HG03469 (cell line): ENCODE results near the gene BPIFB6.

Source experiments
- ATAC-seq: cut with Tn5 transposase; IDR thresholded peaks from one replicate; pipeline ENCODE4 v1.9.1; 2021; ENCODE audit warnings: mild to moderate bottlenecking, moderate library complexity, moderate number of reproducible peaks; ENCODE audit not compliant: unreplicated experiment

BPIFB6 gene

DNA sequence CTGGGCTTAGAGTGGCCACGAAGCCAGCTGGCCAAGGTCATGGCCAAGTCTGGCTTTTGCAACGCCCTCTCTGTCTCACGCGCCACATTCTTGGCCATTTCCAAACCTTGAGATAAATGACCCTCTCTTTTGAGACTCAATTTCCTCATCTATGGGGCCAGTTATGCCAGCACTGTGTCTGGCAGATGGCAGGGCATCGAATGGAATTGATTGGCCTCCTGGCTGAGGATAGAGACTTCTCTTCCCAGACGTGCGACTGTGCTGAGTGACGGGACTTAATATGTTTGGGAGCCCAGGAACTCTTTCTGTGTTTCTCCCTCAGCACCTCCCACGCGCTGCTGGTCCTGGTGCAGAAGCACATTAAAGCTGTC lies 16.3 kb upstream of the BPIFB6 start:
- no peak for ATAC-seq

DNA sequence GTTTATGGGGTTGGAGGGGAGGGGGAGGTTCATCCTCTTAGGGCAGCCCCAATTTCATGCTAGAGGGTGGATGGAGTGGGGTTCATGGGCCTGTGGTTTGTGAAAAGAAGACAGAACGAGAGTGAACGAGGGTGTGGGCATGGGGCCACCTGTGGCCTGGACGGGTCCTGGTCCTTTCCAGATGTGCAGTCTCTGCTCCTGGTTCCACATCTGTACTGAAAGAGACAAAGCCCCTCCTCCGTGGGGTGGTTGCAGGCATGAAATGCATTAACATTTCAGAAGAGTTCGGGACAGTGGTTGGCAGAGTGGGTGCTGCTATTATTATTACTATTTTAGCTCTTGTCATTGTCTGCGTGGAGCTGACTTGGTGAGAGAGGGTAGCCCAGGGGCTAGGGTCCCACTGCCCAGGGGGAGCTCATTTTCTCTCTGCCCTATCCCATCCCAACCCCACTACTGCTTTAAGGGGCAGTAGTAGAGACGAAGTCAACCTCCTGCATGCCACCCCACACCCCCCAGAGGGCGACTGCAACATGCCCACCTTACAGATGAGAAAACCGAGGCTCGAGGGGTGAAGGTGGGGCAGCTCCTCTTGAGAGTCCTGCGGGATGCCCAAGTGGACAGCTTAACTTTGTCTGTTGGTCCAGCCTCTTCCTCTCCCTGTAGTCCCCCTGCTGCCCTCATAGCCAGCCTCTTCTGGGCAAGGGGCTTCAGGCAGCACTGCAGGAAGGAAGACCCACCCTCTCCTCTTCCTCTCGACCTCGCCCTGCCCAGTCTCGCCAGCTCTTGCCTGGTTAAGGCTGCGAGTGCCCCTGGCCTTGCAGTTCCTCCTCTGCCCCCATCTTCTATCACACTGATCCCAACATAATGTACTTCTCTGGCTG lies 15.5 kb upstream of the BPIFB6 start:
- ATAC-seq: no peak

DNA sequence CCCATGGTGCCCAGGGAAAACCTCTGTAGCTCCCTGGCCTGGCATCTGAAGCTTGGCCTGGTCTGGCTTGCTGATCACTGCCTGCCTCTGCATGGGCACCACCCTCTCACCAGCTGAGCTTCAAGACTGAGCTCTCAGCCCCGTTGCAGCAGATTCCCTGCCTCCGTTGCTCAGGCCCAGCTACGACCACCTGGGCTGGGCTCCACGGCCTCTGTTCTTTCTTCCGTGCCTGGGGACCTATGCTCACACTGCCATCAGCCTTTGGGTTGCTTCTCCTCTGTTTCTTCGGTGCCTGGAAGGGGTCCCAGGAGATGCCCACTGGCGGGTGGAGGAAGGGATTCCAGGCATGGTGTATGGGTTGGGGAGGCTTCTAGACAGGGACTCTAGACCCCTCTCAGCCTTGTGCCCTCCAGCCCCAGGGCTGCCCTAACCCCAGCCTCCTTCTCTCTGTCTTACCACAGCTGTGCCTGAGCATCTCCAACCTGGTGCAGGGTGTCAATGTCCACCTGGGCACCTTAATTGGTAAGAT lies 14.8 kb upstream of the BPIFB6 start:
- ATAC-seq: no peak

DNA sequence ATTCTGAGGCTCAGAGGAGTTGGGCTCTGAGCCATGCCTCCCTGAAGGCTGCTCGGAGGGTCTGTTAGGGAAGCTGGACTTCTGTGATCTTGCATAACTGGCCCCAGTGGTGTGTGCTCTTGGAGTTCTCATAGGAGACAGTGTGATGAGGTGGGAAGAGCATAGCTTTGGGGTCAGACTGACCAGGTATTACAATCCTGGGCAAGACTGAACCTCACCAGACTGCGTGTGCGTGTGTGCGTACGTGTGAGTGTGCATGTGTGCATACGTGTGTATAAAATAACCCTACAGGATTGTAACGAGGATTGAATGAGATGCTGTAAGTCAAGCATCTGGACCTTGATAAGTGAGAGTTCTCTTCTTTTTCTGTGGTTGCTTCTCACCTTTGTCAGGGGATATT lies 13.9 kb upstream of the BPIFB6 start:
- ATAC-seq: no peak

DNA sequence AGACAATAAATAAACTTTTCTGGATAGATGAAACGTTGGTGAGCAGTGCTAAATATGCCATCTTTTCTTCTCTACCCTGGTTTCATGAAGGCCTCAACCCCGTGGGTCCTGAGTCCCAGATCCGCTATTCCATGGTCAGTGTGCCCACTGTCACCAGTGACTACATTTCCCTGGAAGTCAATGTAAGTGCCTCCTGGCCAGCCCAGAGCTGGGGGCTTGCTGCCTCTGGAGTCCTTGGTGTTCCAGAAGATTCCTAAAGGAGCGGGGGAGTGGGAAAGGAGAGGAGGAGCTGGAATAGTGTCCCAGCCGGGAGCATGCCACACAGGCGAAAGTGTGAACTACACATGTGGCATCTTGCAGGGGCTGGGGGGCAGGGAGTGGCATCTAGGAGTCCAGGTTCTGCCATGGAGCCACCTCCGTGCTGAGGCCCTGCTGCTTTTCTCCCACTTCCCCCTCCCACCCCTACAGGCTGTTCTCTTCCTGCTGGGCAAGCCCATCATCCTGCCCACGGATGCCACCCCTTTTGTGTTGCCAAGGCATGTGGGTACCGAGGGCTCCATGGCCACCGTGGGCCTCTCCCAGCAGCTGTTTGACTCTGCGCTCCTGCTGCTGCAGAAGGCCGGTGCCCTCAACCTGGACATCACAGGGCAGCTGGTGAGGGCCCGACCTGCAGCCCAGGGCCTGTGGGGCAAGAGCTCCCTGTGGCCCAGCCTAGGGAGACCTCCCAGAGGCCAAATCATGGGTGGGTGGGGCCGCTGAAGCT lies 13.1 kb upstream of the BPIFB6 start:
- ATAC-seq: no peak

DNA sequence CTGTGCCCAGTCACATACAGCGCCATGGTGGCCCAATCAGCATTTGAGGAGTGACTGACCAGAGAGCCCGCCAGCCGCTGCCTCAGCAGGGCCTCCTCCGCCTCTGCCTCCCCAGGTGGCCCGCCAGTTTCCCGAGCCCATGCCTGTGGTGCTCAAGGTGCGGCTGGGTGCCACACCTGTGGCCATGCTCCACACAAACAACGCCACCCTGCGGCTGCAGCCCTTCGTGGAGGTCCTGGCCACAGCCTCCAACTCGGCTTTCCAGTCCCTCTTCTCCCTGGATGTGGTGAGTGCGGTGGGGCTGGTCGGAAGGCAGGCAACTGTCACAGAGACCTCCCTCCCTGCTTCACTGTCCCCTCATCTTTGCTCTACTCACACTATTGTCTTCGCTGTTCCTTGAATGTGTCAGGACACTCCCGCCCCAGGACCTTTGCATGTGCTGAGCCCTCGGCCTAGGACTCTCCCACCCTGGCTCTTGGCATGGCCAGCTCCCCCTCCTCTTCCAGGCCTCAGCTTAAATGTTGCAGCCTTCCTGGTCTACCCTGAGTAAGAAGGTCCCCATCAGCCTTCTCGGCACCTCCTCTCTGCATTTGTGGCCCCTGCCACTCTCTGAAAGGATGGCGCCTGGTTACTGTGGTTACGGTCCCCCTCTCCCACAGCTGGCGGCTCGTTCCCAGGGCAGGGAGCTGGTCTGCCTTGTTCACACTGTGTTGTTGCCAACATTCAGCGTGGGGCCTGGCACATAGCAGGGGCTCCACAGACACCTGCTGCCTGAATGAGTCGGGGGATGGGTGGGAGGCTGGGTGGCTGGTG lies 11.8 kb upstream of the BPIFB6 start:
- no peak for ATAC-seq

DNA sequence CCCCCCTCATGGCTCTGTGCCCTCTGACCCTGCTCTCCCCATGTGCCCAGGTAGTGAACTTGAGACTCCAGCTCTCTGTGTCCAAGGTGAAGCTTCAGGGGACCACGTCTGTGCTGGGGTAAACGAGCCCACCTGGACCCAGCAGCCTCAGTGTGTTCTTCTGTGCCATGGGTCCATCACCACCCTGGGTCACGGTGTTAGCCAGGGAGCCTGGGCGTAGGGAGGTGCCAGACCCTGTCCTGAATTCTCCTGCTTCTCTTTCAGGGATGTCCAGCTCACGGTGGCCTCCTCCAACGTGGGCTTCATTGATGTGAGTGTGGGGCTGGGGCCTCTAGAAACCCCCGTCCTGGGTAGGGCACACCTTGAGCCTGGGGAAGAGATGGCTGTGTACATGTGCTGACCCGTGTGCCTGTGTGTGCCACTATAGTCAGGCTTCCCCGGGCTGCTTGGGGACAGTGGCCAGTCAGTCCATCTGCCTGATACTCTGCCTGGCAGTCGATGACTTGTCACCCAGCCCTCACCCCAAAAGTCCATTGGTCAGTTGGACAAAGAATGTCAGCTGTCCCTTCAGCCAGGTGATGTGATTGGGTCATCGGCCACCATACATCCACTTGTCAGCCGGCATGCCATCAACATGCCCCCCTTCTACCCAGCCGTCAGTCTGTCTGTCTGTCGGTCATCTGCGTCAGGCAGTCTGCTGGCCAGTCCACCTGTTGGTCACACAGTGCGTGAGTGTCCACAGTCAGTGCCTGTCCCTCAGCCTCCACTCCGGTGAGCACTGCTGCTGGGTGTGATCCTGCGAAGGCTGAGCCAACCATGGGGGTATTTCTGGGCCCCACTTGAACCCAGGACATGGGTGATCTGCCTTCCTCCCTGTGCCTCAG lies 10.9 kb upstream of the BPIFB6 start:
- ATAC-seq: no peak

DNA sequence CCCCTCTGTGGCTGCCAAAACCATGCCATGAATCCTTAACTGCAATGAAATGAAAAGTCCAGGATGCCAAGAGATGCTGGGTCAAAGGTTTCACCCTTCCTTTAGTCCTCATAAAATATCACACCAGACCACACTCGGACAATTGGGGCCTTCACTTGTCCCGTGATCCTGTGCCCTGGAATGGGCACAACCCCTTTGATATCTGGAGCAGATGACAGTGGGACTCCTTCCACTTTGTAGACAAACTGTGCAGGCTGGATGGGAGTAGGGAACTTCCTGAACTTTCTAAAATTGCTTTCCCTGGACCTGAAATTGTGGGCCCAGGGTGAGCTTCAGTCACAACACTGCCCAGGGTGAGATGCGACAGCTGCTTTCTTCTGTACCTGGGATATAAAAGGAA lies 9.6 kb upstream of the BPIFB6 start:
- no peak for ATAC-seq

DNA sequence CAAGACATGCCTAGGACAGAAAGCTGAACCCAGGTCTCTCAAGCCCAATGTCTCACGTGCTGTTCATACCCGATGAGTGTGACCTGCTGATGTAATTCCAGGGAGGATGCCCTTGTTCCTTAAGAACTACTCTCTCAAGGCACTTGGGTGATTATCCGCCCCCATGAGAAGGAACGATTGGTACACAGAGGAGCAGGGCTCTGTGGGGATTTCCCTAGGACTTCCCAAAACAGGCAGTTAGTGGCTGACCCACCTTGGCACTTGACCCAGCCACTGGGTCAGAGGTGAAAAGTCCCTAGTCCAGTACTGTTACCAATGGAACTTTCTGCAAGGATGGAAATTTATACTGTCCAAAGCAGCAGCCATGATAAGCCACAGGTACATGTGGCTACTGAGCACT lies 9.2 kb upstream of the BPIFB6 start:
- ATAC-seq: no peak

DNA sequence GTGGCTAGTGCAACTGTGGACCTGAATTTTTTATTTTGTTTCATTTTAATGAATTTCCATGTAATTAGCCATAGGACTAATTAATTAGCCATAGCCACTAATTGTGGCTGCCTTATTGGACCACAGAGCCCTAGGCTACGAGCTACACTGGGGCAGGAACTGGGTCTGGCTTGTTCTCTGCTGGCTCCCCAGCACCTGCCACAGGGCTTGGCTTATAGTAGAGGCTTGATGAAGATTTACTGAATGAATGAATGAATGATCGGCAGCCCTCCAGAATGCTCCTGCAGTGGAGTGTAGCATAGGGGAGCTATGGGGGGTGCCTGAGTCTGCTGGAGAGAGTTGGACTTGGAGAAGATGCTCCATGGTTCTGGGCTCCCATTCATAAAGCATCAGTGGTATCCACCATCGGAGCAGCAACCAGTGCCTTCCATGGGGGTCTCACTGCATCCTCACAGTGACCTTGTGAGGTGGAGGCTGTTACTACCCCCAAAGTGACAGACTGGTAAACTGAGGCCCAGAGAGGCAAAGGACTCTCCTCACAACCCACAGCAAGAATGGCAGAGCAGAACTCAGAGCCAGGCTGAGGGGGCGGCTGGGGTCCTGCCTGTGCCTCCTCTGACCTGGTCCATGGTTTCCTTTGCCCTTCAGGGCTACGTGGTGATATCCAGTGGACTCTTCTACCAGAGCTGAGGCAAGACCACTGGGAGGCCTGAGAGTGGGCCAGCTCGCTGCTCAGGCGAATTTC lies 8.6 kb upstream of the BPIFB6 start:
- ATAC-seq: no peak

DNA sequence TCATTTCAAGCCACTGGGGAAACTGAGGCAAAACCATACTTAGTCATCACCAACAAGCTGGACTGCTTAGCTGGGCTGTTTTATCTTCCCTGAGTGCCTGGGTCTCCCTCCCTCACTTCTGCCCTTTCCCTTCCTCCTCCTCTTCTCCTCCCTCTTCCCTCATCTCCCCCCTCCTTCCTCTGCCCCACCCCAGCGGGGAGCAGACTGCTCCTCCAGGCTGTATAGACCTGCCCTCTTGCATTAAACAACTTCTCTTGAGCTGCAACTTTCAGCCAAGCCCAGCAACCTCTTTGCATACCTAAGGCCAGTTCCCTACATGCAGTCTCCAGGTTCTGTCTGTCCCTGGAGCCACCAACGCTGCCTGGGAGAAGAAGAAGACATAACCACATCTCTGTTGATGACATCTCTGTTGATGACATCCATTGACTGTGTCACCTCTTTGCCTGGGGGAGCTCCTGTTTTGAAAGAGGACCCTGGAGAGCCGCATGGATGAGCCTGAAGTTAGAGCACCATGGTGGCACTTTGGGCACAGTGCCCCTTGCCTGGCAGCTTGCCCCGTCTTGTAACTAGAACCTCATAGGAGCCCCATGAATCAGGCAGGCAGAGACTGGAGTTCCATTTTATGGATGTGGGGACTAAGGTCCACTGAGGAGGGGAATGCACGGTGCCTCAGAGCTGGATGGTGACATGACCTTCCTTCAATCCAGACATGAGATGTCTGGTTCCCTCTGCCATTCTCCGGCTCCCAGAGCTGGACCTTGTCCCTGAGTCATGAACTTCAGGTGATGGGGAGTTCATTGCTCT lies 7.8 kb upstream of the BPIFB6 start:
- no peak for ATAC-seq

DNA sequence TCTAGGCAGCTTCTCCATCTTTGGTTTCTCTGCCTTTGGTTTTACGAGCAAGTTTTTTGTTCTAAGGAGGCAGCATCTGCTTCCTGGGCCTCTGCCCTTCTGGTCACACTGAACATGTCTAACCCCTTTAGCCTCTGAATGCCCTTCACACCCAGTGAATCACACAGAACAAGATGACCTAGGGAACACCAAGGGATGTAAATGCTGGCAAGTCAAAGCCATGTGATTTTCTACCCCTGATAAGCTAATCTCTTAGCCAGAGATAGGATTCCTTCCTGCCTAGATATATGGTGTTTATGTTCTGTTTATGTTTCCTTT lies 7.2 kb upstream of the BPIFB6 start:
- no peak for ATAC-seq

DNA sequence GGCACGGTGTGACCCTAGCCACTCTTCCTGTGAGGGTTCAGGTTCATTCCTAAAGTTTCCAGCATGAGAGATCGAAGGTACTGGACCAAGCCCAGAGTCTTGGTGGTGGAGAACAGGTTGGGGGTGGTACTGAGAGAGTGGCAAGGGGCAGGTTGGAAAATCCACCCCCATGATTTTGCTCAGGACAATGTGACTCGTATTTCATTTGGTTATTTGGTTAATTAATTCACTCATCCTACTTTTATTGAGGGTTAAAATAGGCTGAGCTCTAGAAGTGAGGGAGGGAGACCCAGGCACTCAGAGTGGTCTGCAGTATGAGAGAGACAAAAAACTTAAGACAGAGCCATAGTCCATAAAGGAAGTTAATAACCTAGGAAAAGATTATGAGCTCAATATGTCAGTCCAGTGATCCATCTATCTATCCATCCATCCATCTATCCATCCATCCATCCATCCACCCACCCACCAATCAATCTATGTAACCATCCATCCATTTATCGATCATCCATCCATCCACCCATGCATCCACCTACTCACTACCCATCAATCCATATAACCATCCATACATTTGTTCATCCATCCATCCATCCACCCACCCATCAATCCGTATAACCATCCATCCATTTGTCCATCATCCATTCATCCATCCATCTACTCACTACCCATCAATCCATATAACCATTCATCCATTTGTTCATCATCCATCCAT lies 6.7 kb upstream of the BPIFB6 start:
- no peak for ATAC-seq

DNA sequence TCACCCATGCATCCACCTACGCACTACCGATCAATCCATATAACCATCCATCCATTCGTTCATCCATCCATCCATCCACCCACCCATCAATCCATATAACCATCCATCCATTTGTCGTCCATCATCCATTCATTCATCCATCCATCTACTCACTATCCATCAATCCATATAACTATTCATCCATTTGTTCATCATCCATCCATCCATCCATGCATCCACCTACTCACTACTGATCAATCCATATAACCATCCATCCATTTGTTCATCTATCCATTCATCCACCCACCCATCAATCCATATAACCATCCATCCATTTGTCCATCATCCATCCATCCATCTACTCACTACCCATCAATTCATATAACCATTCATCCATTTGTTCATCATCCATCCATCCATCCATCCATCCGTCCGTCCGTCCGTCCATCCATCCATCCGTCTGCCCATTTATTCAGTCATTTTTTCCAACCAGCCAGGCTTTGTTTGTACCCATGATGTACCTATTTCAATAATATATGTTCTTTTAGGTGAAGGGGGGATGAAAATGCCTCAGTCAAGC lies 6.1 kb upstream of the BPIFB6 start:
- ATAC-seq: no peak

DNA sequence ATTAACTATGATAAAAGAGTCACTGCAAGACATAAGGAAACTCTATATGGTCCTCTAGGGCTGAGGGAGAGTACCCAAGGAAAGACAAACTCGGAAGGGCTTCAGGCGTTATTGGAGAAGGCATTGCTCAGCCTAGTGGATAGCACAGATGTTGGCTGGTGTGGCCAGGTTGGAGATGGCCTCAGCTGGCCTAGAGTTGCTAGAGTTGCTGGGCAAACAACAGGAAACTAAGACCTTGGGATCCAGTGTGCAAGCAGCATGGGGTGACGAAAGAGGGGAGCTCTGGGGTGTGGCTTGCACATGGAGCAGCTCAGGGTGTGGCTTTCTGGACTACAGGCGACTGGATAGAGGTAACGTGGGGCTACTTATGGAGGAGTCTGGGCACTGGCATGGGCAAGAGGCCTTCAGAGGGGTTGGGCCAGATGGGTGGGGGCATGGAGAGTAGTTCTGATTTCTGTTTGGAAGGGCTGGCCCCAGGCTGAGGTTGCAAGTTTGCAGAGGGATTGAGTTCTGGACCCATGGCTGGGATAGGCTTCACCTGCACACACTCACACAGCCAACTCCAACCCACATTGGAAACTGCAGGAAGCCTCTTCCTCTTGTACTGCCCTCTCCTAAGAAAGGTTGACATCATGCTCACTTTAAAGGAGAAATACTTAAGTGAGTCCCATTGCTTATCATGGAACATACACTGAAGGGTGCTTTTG lies 5.2 kb upstream of the BPIFB6 start:
- no peak for ATAC-seq

DNA sequence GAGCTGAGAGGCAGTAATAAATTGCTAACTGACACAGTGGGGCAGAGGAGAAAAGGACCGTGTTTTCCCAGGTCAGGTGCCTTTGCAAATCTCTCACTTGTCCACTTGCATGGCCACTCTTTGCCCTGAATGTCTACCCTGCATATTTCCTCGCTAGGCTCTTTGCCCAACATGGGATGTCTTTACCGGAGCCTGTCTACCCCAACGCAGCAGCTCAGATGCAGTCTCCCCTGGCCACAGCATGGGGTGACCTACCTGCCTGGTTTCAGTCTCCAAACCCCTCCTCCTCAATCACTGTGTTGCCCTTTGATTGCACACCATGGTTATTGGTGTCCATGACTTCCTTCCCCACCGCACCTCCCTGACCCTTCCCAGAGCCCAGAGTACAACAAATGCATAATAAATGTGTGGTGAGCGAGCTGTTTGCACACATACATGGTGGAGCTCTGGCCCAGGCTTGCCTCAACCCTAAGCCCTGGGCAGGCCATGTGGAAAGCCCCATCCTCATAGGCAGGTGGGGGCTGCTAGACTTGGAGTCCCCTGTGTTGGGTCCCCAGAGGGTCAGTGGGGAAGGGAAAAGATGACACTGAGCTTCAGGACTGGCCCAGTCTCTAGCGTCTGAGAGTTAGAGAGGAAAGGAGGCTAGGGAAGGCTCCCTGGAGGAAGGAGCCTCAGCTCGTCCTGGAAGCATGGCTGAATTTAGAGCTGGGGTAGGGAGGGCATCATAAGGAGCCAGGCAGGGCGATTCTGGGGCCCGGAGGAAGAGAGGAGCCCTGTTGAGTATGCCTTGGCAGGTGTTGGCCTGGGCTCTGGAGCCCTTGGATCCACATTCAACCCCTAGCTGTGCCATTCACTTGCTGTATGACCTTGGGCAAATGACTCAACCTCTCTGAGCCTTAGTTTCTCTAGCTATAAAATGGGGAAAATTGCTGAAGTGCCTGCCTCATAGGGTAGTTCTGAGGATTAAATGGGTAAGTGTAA lies 4.4 kb upstream of the BPIFB6 start:
- ATAC-seq: no peak
